ENCODE results near the gene ELAC1. TPM values are rescaled to one million over a fixed set of nuclear protein-coding genes. Genes with fewer than 3 reads are reported as not detected.

ELAC1 gene
- total RNA-seq, 3 donors from 2014 or later (not counting 1 experiment from before 2014, with no cell fraction given): 7.9 to 10.0 (median 8.9) TPM

DNA sequence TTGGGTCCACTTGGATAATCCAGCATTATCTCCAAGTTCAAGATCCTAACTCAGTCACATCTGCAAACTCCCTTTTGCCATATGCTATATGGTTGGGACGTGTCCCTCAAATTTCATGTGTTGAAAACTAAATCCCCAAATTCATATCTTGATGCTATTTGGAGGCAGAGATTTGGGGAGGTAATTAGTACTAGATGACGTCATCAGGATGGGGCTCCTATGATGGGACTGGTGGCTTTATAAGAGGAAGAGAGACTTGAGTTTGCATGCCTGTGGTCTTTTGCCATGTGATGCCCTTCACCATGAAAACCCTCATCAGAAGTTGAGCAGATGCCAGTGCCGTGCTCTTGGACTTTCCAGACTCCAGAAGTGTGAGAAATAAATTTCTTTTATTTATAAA, 45.4 kb downstream of the ELAC1 start:
- Histone ChIP-seq H3K36me3 (ENCODE audit: control insufficient read depth, insufficient read depth, low read length) (no peaks in the 10 kb centered on the region), H3K27ac (ENCODE audit: low read length) (no peak overlapping the region), H3K9me3 (ENCODE audit: control insufficient read depth, insufficient read depth, low read length) (no peaks in the 10 kb centered on the region), H3K27me3 (ENCODE audit: control insufficient read depth, insufficient read depth, low read length) (no peaks in the 10 kb centered on the region), H3K4me1 (ENCODE audit: control insufficient read depth, insufficient read depth, low read length) (no peaks in the 10 kb centered on the region), H3K4me3 (ENCODE audit: low read length) (no peak overlapping the region)
- intact Hi-C loops (cut with micrococcal nuclease): no loop called here
- no peaks in the 10 kb centered on the region for H3K36me3 Mint-ChIP-seq
- H3K4me3 Mint-ChIP-seq: no peak overlapping the region
- TF ChIP-seq CTCF (IDR thresholded peaks at IDR 0.05): no peak
- H3K27me3 Mint-ChIP-seq (ENCODE audit: low read depth in 2 of 2): no peaks in the 10 kb centered on the region
- DNase-seq (no peak), ATAC-seq (no peak)
- no peaks in the 10 kb centered on the region for H3K9me3 Mint-ChIP-seq
- H3K4me1 Mint-ChIP-seq: peaks cover 5% of the 10 kb centered on the region in 2 donors
- H3K27ac Mint-ChIP-seq: no peak overlapping the region
- WGBS (ENCODE audit: insufficient coverage): 100% methylated on average over 1 of the region's 3 CpGs

DNA sequence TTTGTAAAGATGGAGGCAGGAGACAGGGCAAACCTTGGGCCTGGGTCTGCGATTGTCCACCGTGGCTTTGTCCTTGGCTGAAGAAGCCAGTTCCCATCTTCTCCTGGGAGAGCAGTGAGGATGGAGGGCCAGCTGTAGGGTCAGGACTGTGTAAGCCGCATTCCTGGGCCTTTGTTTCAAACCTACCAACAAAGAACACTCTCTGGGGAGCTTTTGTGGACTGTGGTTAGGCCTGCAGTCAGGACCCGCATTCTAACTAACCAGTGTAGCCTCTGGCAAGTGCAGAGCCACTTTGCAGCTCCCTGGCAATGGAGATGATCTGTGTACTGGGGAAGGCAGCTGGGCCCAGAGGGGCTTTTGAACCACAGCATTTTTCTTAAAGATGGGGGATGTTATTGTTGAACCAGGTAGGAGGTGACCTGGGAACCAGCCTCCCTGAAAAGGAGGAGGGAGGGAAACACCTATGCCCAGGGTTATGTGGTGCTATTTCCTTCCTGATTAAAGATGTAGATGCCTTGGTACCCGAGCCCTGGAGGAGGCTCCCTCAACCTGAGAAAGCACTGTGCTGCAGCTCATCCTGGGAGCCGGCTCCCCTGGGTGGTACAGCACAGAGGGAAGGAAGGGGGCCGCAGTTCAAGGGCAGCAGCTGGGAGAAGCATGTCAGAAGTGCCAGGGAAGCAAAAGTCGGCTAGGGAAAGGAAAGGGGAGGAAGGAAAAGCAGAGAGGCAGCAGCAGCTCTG, 49.5 kb downstream of the ELAC1 start:
- no peaks in the 10 kb centered on the region for H3K9me3 ChIP-seq (ENCODE audit: control insufficient read depth, insufficient read depth, low read length)
- 84% methylated on average over 8 of the region's 8 CpGs for WGBS (ENCODE audit: insufficient coverage)
- no peak for TF ChIP-seq CTCF (IDR thresholded peaks at IDR 0.05)

GRCh38 chr18:51020536-51020935, 52.7 kb downstream of the ELAC1 start:
- H3K27ac Mint-ChIP-seq: no peak overlapping the region
- no peaks in the 10 kb centered on the region for H3K36me3 Mint-ChIP-seq
- DNase-seq: no peak
- Histone ChIP-seq H3K4me1 (ENCODE audit: control insufficient read depth, insufficient read depth, low read length) (no peaks in the 10 kb centered on the region), H3K27me3 (ENCODE audit: control insufficient read depth, insufficient read depth, low read length) (no peaks in the 10 kb centered on the region), H3K36me3 (ENCODE audit: control insufficient read depth, insufficient read depth, low read length) (peaks cover 2% of the 10 kb centered on the region), H3K27ac (ENCODE audit: low read length) (no peak overlapping the region), H3K4me3 (ENCODE audit: low read length) (no peak overlapping the region), H3K9me3 (ENCODE audit: control insufficient read depth, insufficient read depth, low read length) (no peaks in the 10 kb centered on the region)
- WGBS (ENCODE audit: insufficient coverage): 88% methylated on average over 5 of the region's 5 CpGs
- peaks cover 11% of the 10 kb centered on the region in 2 donors for H3K4me1 Mint-ChIP-seq
- no peak for ATAC-seq
- H3K9me3 Mint-ChIP-seq: no peaks in the 10 kb centered on the region
- no peaks in the 10 kb centered on the region for H3K27me3 Mint-ChIP-seq (ENCODE audit: low read depth in 2 of 2)
- intact Hi-C loops (cut with micrococcal nuclease): no loop called here
- H3K4me3 Mint-ChIP-seq: no peak overlapping the region
- TF ChIP-seq CTCF (IDR thresholded peaks at IDR 0.05): no peak

More for the DNA sequence above, 49.5 kb downstream of the ELAC1 start:
- no peaks in the 10 kb centered on the region for H3K4me1 ChIP-seq (ENCODE audit: control insufficient read depth, insufficient read depth, low read length)
- intact Hi-C loops (cut with micrococcal nuclease): no loop called here
- no peaks in the 10 kb centered on the region for H3K27me3 ChIP-seq (ENCODE audit: control insufficient read depth, insufficient read depth, low read length)
- H3K4me3 ChIP-seq (ENCODE audit: low read length): no peak overlapping the region
- no peak overlapping the region for H3K27ac Mint-ChIP-seq
- H3K36me3 ChIP-seq (ENCODE audit: control insufficient read depth, insufficient read depth, low read length): no peaks in the 10 kb centered on the region
- ATAC-seq: no peak
- no peaks in the 10 kb centered on the region for H3K9me3 Mint-ChIP-seq
- DNase-seq: no peak
- no peak overlapping the region for H3K27ac ChIP-seq (ENCODE audit: low read length)
- H3K36me3 Mint-ChIP-seq: no peaks in the 10 kb centered on the region
- no peaks in the 10 kb centered on the region for H3K27me3 Mint-ChIP-seq (ENCODE audit: low read depth in 2 of 2)
- H3K4me3 Mint-ChIP-seq: no peak overlapping the region
- peaks cover 5% of the 10 kb centered on the region in 2 donors for H3K4me1 Mint-ChIP-seq

Data from natural killer cell (primary cell).